ENCODE measurements around the gene SLX1A. TPM values are rescaled to one million over a fixed set of nuclear protein-coding genes. Genes with fewer than 3 reads are reported as not detected.

The SLX1A gene
- total RNA-seq = 15.0 and 25.2 TPM in 2 replicates

GRCh38 chr16:30193615-30194014 is at the start of gene SLX1A, which contains the start of gene BOLA2B:
SLX1A (plus strand) TSS chr16:30193875; CDS start chr16:30194085, 210 bp downstream.
BOLA2B (minus strand) TSS chr16:30193666; CDS start chr16:30193595, 71 bp downstream.

GRCh38 chr16:30183233-30184095 is 10.2 kb upstream of the SLX1A start, which contains the start of gene CORO1A:
CORO1A (plus strand) TSS chr16:30183602; CDS start chr16:30185210, 1,608 bp downstream.

GRCh38 chr16:30199049-30199448 is 5.4 kb downstream of the SLX1A start, which contains the start of gene SULT1A3:
SULT1A3 (plus strand) TSS chr16:30199255; CDS start chr16:30200729, 1,474 bp downstream.

Other genes with a start within 250 kb of the SLX1A start
- 81.6 and 84.1 TPM in 2 replicates for gene TMEM219, start 231.8 kb upstream of the SLX1A start, total RNA-seq
- 57.6 and 60.2 TPM in 2 replicates for gene TAOK2, start 220.0 kb upstream of the SLX1A start, total RNA-seq
- 5.6 and 5.9 TPM in 2 replicates for gene HIRIP3, start 198.3 kb upstream of the SLX1A start, total RNA-seq
- 15.2 and 23.6 TPM in 2 replicates for gene INO80E, start 197.6 kb upstream of the SLX1A start, total RNA-seq
- gene DOC2A, start 182.8 kb upstream of the SLX1A start, total RNA-seq = 0.20 and 0.33 TPM in 2 replicates
- gene C16orf92, start 170.7 kb upstream of the SLX1A start, total RNA-seq = not detected in 2 replicates
- gene TLCD3B, start 162.6 kb upstream of the SLX1A start, total RNA-seq = 0.10 and 0.26 TPM in 2 replicates
- gene ALDOA, start 128.1 kb upstream of the SLX1A start, total RNA-seq = 1,333 and 1,606 TPM in 2 replicates
- 124 and 137 TPM in 2 replicates for gene PPP4C, start 117.9 kb upstream of the SLX1A start, total RNA-seq
- gene TBX6, start 102.0 kb upstream of the SLX1A start, total RNA-seq = 0.13 and 0.20 TPM in 2 replicates
- 13.8 and 27.0 TPM in 2 replicates for gene YPEL3, start 97.7 kb upstream of the SLX1A start, total RNA-seq
- 0.76 and 1.3 TPM in 2 replicates for gene GDPD3, start 80.3 kb upstream of the SLX1A start, total RNA-seq
- 36.8 and 39.5 TPM in 2 replicates for gene MAPK3, start 70.7 kb upstream of the SLX1A start, total RNA-seq
- gene CORO1A, start 10.3 kb upstream of the SLX1A start, total RNA-seq = 0.20 and 0.33 TPM in 2 replicates
- 8.5 and 19.2 TPM in 2 replicates for gene BOLA2B, start 209 bp upstream of the SLX1A start, total RNA-seq
- 2.2 and 4.0 TPM in 2 replicates for gene SULT1A3, start 5.4 kb downstream of the SLX1A start, total RNA-seq
- gene NPIPB13, start 54.6 kb downstream of the SLX1A start, total RNA-seq = 0.59 and 0.73 TPM in 2 replicates
- 24.5 and 25.1 TPM in 2 replicates for gene CD2BP2, start 161.4 kb downstream of the SLX1A start, total RNA-seq
- 36.3 and 42.3 TPM in 2 replicates for gene TBC1D10B, start 176.6 kb downstream of the SLX1A start, total RNA-seq
- gene MYL11, start 180.9 kb downstream of the SLX1A start, total RNA-seq = not detected in 2 replicates
- gene SEPTIN1, start 188.7 kb downstream of the SLX1A start, total RNA-seq = 0.13 and 0.17 TPM in 2 replicates
- 4.9 and 9.4 TPM in 2 replicates for gene ZNF48, start 201.5 kb downstream of the SLX1A start, total RNA-seq
- 9.8 and 12.4 TPM in 2 replicates for gene ZNF771, start 213.7 kb downstream of the SLX1A start, total RNA-seq
- 7.7 and 8.5 TPM in 2 replicates for gene DCTPP1, start 236.2 kb downstream of the SLX1A start, total RNA-seq

Measured in smooth muscle cell of the pulmonary artery (primary cell).